NCI-H2081 (cell line): ENCODE measurements around the gene CAPZB.
"Not testable (repeated sequence)": the region's sequence is repeated elsewhere in the genome, so short reads cannot be mapped to it uniquely, and the experiment has no call there.

Experiments
- DNase-seq, 2 experiments: peaks; one replicate each; lab custom pipeline; 2025; lab: John Stamatoyannopoulos, UW

Gene CAPZB

DNA sequence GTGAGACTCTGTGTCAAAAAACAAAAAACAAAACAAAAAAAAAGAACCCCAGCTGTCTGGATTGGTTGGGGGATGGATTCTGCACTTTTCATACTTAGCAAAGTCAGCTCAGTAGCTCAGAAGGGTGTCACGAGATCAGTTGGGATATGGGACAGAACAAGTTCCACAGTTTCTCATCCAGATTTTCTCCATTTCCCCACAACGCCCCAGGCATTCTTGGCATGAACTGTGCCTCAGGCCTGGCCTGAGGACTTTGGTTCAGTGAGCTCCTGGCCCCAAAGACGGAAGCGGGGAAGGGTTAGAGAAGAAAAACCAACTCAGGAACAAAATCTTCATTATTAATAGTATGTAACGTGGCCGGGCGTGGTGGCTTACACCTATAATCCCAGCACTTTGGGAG, 175.3 kb downstream of the CAPZB start:
- no peak for DNase-seq

GRCh38 chr1:19309123-19309813, 176.1 kb downstream of the CAPZB start:
- no peak for DNase-seq

GRCh38 chr1:19308509-19308907, 176.8 kb downstream of the CAPZB start:
- DNase-seq: no peak

- no peak for DNase-seq
Measured at GRCh38 chr1:19307794-19308508, 177.4 kb downstream of the CAPZB start.

DNA sequence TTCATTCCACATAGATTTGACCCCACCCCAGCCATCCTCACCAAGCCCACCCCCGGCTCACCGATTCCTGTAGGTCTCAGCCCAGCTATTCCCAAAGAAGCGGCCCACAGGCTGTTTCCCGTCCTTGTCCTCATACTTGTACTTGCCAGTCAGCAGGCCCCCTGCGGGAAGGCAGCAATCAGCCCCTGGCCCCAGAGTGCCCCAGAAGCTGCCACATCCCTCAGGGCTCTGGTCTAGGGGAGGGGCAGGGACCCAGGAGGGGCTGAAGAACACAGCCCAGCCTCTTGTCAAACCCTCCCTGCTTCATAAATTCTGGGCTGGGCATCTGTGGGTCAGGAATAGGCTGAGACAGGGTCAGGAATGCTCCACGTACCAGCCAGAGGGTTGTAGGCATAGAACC, 178.4 kb downstream of the CAPZB start:
- no peak for DNase-seq

GRCh38 chr1:19305880-19306279, 179.5 kb downstream of the CAPZB start:
- DNase-seq: no peak

GRCh38 chr1:19304081-19304480, 181.3 kb downstream of the CAPZB start:
- DNase-seq: not testable (repeated sequence)

- no peak for DNase-seq
Measured at GRCh38 chr1:19300211-19300610, 185.1 kb downstream of the CAPZB start.

DNA sequence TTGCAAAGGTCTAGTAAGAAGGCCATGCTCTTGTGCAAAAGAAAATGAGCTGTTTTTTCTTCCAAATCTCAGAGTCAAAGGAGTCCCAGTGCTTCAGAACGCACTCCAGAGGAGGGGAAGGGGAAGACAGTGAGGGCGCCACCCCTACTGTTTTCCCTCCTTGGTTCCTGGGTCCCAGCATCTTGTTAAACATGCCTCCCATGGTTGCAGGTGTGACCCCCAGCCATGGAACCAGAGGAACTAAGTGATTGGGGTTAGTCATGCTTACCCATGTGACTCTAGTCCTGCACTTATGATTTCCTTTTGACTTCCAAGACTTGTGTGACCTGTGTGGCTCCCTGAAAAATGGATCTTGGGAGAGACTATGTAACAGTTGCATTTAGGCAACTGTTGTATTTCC, 190.7 kb downstream of the CAPZB start:
- no peak for DNase-seq

DNA sequence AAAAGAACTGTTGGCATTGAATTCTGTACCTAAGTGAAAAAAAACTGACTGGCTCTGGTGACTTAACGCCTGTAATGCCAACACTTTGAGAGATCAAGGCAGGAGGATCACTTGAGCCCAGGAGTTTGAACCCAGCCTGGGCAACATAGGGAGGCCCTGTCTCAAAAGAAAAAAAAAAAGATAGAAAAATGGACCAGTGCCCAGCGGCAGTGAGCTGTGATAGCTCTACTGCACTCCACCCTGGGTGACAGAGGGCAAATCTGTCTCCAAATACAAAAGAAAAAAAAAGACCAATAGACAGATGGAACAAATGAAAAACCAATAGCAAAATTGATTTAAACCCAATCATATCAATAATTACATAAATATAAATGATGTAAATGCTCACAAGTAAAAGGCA, 196.1 kb downstream of the CAPZB start:
- DNase-seq: no peak
